H1 (cell line): ENCODE data around the gene EVI5. TPM values are rescaled to one million over a fixed set of nuclear protein-coding genes. Genes with fewer than 3 reads are reported as not detected.

Experiments
- CTCF ChIA-PET: fragments of 300-600 bp; sonication (Branson Sonifier 250); formaldehyde crosslinking; loops from one replicate; lab custom pipeline; 2021; ENCODE audit not compliant: partially characterized antibody; lab: Charles Lee
- POLR2A ChIA-PET: fragments of 300-600 bp; sonication (Branson Sonifier 250); formaldehyde crosslinking; loops from one replicate; lab custom pipeline; 2021; ENCODE audit warnings: inconsistent platforms; ENCODE audit not compliant: partially characterized antibody; lab: Charles Lee
- DNase-seq, 2 experiments: peaks; one replicate each; pipeline versions ENCODE4 v3.0.0 to v3.0.0-alpha.2; 2010 to 2022; ENCODE audit warnings: low spot score in 2 of 2, low read depth in 1 of 2, mixed read lengths in 1 of 2
- FAIRE-seq: peaks from 2 replicates; lab custom pipeline; 2011; peaks lifted over from hg19 to GRCh38; lab: Jason Lieb, UNC
- H2AFZ ChIP-seq: 2 replicates; pipeline ENCODE4 v1.8.1; 2012; ENCODE audit warnings: low read length, inconsistent platforms
- H2AK5ac ChIP-seq: 2 replicates; pipeline ENCODE4 v1.6.1; 2013; ENCODE audit warnings: low read depth, low read length
- H2BK120ac ChIP-seq: replicated peaks from 2 replicates; pipeline ENCODE3; 2013; ENCODE audit warnings: low read depth, low read length, inconsistent platforms
- H2BK12ac ChIP-seq: 2 replicates; pipeline ENCODE4 v1.6.1; 2013; ENCODE audit warnings: low read depth, low read length
- H2BK15ac ChIP-seq: 2 replicates; pipeline ENCODE4 v1.6.1; 2013; ENCODE audit warnings: low read length
- H2BK20ac ChIP-seq: 2 replicates; pipeline ENCODE4 v1.6.1; 2013; ENCODE audit warnings: low read length
- H2BK5ac ChIP-seq: 2 replicates; pipeline ENCODE4 v1.6.1; 2013; ENCODE audit warnings: low read depth, low read length
- H3K14ac ChIP-seq: 2 replicates; pipeline ENCODE4 v1.6.1; 2013; ENCODE audit warnings: inconsistent platforms; ENCODE audit not compliant: insufficient read length
- H3K18ac ChIP-seq: 2 replicates; pipeline ENCODE4 v1.6.1; 2013; ENCODE audit warnings: low read length; ENCODE audit errors: extremely low read depth
- H3K23ac ChIP-seq: 2 replicates; pipeline ENCODE4 v1.6.1; 2013; ENCODE audit warnings: inconsistent platforms; ENCODE audit not compliant: insufficient read length
- H3K23me2 ChIP-seq: 2 replicates; pipeline ENCODE4 v1.6.1; 2013; ENCODE audit warnings: low read depth, low read length
- H3K27ac ChIP-seq: 2 replicates; pipeline ENCODE4 v1.6.1; 2011; ENCODE audit warnings: low read depth, low read length, inconsistent platforms
- H3K27me3 ChIP-seq, 4 experiments: replicated peaks in 1 of 4; 1 replicate in 1 of 4; 2 replicates in 3 of 4; pipeline versions ENCODE4 v1.6.1 to v1.8.1; 2011 to 2013; ENCODE audit warnings: low read length in 3 of 4, mild to moderate bottlenecking in 3 of 4, inconsistent platforms in 2 of 4, mixed read lengths in 2 of 4, moderate library complexity in 1 of 4; ENCODE audit not compliant: control insufficient read depth in 3 of 4, insufficient read depth in 3 of 4; ENCODE audit errors: extremely low read depth in 1 of 4
- H3K36me3 ChIP-seq, 4 experiments: 2 replicates each; pipeline versions ENCODE4 v1.6.1 to v1.8.1; 2011 to 2013; ENCODE audit warnings: mild to moderate bottlenecking in 4 of 4, low read length in 3 of 4, moderate library complexity in 2 of 4, control low read depth in 1 of 4, inconsistent platforms in 1 of 4; ENCODE audit not compliant: insufficient read depth in 4 of 4, control insufficient read depth in 2 of 4
- H3K4ac ChIP-seq: replicated peaks from 2 replicates; pipeline ENCODE3; 2013; ENCODE audit warnings: low read length, low read depth, mixed read lengths, inconsistent platforms; ENCODE audit not compliant: insufficient read length
- H3K4me1 ChIP-seq, 4 experiments: replicated peaks in 1 of 4; 1 replicate in 1 of 4; 2 replicates in 3 of 4; pipeline versions ENCODE4 v1.6.1 to v1.8.1; 2011 to 2013; ENCODE audit warnings: low read length in 3 of 4, inconsistent platforms in 2 of 4, mixed read lengths in 1 of 4; ENCODE audit not compliant: insufficient read depth in 4 of 4, control insufficient read depth in 3 of 4
- H3K4me2 ChIP-seq, 2 experiments: 2 replicates each; pipeline versions ENCODE4 v1.6.1 to v1.8.1; 2011 to 2013; ENCODE audit warnings: low read depth in 2 of 2, low read length in 2 of 2, control low read depth in 1 of 2, inconsistent platforms in 1 of 2, mild to moderate bottlenecking in 1 of 2; ENCODE audit not compliant: insufficient read depth in 1 of 2
- H3K4me3 ChIP-seq, 4 experiments: fragments of 200-600, 300-600 bp in 1 of 4; sonication (generic), shearing (Covaris generic), sonication (Bioruptor Twin) in 1 of 4; 2 replicates each; pipeline versions ENCODE4 v1.5.1 to v1.8.1; 2011 to 2016; ENCODE audit warnings: low read length in 4 of 4, low read depth in 3 of 4, control low read depth in 2 of 4, inconsistent platforms in 2 of 4, mild to moderate bottlenecking in 2 of 4, mixed read lengths in 1 of 4, moderate library complexity in 1 of 4; ENCODE audit not compliant: insufficient read depth in 2 of 4; ENCODE audit errors: extremely low read depth in 1 of 4
- H3K56ac ChIP-seq: replicated peaks from 2 replicates; pipeline ENCODE3; 2013; ENCODE audit warnings: low read depth, mild to moderate bottlenecking, mixed read lengths, low read length, inconsistent platforms; ENCODE audit not compliant: insufficient read length
- H3K79me1 ChIP-seq: 2 replicates; pipeline ENCODE4 v1.6.1; 2013; ENCODE audit warnings: low read depth, low read length, control low read depth
- H3K79me2 ChIP-seq, 2 experiments: 2 replicates each; pipeline versions ENCODE4 v1.6.1 to v1.8.1; 2012 to 2013; ENCODE audit warnings: low read length in 2 of 2, mild to moderate bottlenecking in 2 of 2, inconsistent platforms in 1 of 2; ENCODE audit not compliant: insufficient read depth in 2 of 2, control insufficient read depth in 1 of 2
- H3K9ac ChIP-seq, 4 experiments: replicated peaks in 1 of 4; 1 replicate in 1 of 4; 2 replicates in 3 of 4; pipeline versions ENCODE4 v1.6.1 to v1.8.1; 2011 to 2013; ENCODE audit warnings: low read depth in 3 of 4, low read length in 3 of 4, control low read depth in 2 of 4, mild to moderate bottlenecking in 2 of 4, moderate library complexity in 2 of 4, inconsistent platforms in 1 of 4; ENCODE audit errors: extremely low read depth in 1 of 4
- H3K9me3 ChIP-seq, 2 experiments: 2 replicates each; pipeline versions ENCODE4 v1.6.1 to v1.8.1; 2012 to 2013; ENCODE audit warnings: mild to moderate bottlenecking in 2 of 2, moderate library complexity in 2 of 2, control low read depth in 1 of 2, inconsistent platforms in 1 of 2, low read depth in 1 of 2, low read length in 1 of 2, mixed read lengths in 1 of 2; ENCODE audit not compliant: insufficient read depth in 2 of 2
- H4K20me1 ChIP-seq, 2 experiments: replicated peaks in 1 of 2; 2 replicates each; pipeline versions ENCODE3 to v1.8.1; 2011 to 2013; ENCODE audit warnings: inconsistent platforms in 2 of 2, low read length in 2 of 2, mild to moderate bottlenecking in 1 of 2; ENCODE audit not compliant: insufficient read depth in 2 of 2, control insufficient read depth in 1 of 2
- H4K5ac ChIP-seq: 2 replicates; pipeline ENCODE4 v1.6.1; 2013; ENCODE audit warnings: low read length, low read depth, mixed read lengths, inconsistent platforms; ENCODE audit not compliant: insufficient read length
- H4K8ac ChIP-seq: 2 replicates; pipeline ENCODE4 v1.8.0; 2013; ENCODE audit warnings: mild to moderate bottlenecking, moderate library complexity, low read length, inconsistent platforms; ENCODE audit not compliant: insufficient read depth; ENCODE audit errors: extremely low read depth
- H4K91ac ChIP-seq: replicated peaks from 2 replicates; pipeline ENCODE3; 2013; ENCODE audit warnings: low read length, mixed read lengths, inconsistent platforms; ENCODE audit not compliant: insufficient read length
- CBX8 ChIP-seq: fragments of 300-800, 300-1000 bp; sonication (generic); IDR thresholded peaks from 2 replicates; pipeline ENCODE4 v1.7.1; 2016; ENCODE audit warnings: low read depth, low read length, borderline replicate concordance
- CHD2 ChIP-seq: IDR thresholded peaks from 2 replicates; pipeline ENCODE4 v1.6.1; 2012; ENCODE audit warnings: low read length, improper control_type of control experiment
- EP300 ChIP-seq, 2 experiments: IDR thresholded peaks; 1 replicate in 1 of 2; 2 replicates in 1 of 2; pipeline ENCODE4 v1.6.1; 2011 to 2012; ENCODE audit warnings: low read depth in 2 of 2, low read length in 2 of 2, mild to moderate bottlenecking in 2 of 2, borderline replicate concordance in 1 of 2, inconsistent platforms in 1 of 2, moderate library complexity in 1 of 2
- GTF2F1 ChIP-seq: IDR thresholded peaks from 2 replicates; pipeline ENCODE4 v1.6.1; 2012; ENCODE audit warnings: low read depth, low read length, improper control_type of control experiment, borderline replicate concordance
- MAFK ChIP-seq: IDR thresholded peaks from 2 replicates; pipeline ENCODE4 v1.6.1; 2012; ENCODE audit warnings: low read depth, mild to moderate bottlenecking, improper control_type of control experiment, low read length
- NRF1 ChIP-seq: IDR thresholded peaks from 2 replicates; pipeline ENCODE4 v1.6.1; 2011; ENCODE audit warnings: mild to moderate bottlenecking, low read depth, low read length, improper control_type of control experiment
- POLR2A ChIP-seq, 2 experiments: IDR thresholded peaks; 1 replicate in 1 of 2; 2 replicates in 1 of 2; pipeline ENCODE4 v1.6.1; 2011; ENCODE audit warnings: low read depth in 2 of 2, low read length in 2 of 2, mild to moderate bottlenecking in 2 of 2; ENCODE audit errors: control extremely low read depth in 1 of 2
- TAF7 ChIP-seq: optimal IDR thresholded peaks from 2 replicates; pipeline ENCODE3; 2011; ENCODE audit warnings: low read depth, mild to moderate bottlenecking, inconsistent platforms, low read length, moderate library complexity, borderline replicate concordance
- TCF12 ChIP-seq: IDR thresholded peaks from 2 replicates; pipeline ENCODE4 v1.6.1; 2011; ENCODE audit warnings: low read depth, mild to moderate bottlenecking, low read length
- polyA plus RNA-seq, 7 experiments: library from polyadenylated mRNA; depleted of rRNA in 3 of 7; stranded (reverse) in 5 of 7; unstranded in 2 of 7; fragments of >200 nt in 5 of 7; fragments of 200-250 nt in 2 of 7; gene quantifications; 1 replicate in 5 of 7; 2 replicates in 1 of 7; 4 replicates in 1 of 7; pipeline versions ENCODE4 v1.2.1 to v1.2.3, GENCODE V29; 2011 to 2013; ENCODE audit warnings: missing spikeins in 2 of 7, mixed read lengths in 2 of 7
- total RNA-seq: library from RNA; stranded (reverse); fragmentation: NEBNext Ultra II Directional; extraction: Animal tissue kit (Norgen Biotek cat#: 25700); gene quantifications from 2 replicates; pipeline ENCODE4 v1.2.1, GENCODE V29; 2021

Gene EVI5
- total and polyA plus RNA-seq, 2 of the 8 experiments (the other 6 are each of a cell fraction or from before 2014, with no cell fraction given): 1.7 to 13.7 TPM

DNA sequence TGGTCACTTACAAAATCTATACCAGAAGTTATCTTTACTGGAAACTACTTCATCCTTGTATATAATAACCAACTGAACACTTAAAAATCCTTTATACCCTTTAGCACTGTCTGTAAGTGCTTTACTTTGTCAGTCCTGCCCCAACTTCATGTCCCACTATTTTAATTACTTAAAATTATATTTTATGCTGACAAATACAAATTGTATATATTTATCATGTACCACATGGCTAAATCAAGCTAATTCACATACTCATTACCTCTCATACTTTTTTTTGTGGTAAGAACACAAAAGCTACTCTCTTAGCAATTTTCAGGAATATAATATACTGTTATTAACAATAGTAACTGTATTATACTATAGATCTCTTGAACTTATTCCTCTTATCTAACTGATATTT, 63.0 kb downstream of the EVI5 start:
- Histone ChIP-seq H2AK5ac (no peak overlapping the region), H3K27ac (no peak overlapping the region), H4K8ac (no peak overlapping the region), H3K23ac (no peak overlapping the region), H3K9ac (no peak overlapping the region), H3K4me1 (no peaks in the 10 kb centered on the region), H3K79me1 (no peaks in the 10 kb centered on the region), H4K20me1 (no peaks in the 10 kb centered on the region), H3K79me2 (peaks cover 0 to 2% of the 10 kb centered on the region in 2 experiments; a peak in 1 of 4 replicates), H3K27me3 (no peaks in the 10 kb centered on the region), H3K23me2 (no peaks in the 10 kb centered on the region), H3K18ac (no peak overlapping the region), H4K5ac (no peak overlapping the region), H2BK5ac (no peak overlapping the region), H2BK15ac (no peak overlapping the region), H3K14ac (no peak overlapping the region), H4K91ac (no peak overlapping the region), H2AFZ (no peak overlapping the region), H3K4ac (no peak overlapping the region), H3K36me3 (no peaks in the 10 kb centered on the region), H2BK120ac (no peak overlapping the region), H3K4me2 (no peak overlapping the region), H3K9me3 (no peaks in the 10 kb centered on the region), H2BK12ac (no peak overlapping the region), H3K56ac (no peak overlapping the region), H2BK20ac (no peak overlapping the region), H3K4me3 (no peak overlapping the region)
- no peak for TF ChIP-seq MAFK
- no peak for TF ChIP-seq TCF12
- TF ChIP-seq CBX8: no peak
- no peak for TF ChIP-seq POLR2A (IDR thresholded peaks at IDR 0.05; ENCODE audit: control extremely low read depth in 1 of 2, low read depth in 2 of 2, low read length in 2 of 2)
- TF ChIP-seq NRF1: no peak
- TF ChIP-seq GTF2F1: no peak
- no peak for TF ChIP-seq TAF7
- no peak for TF ChIP-seq EP300 (IDR thresholded peaks at IDR 0.05; ENCODE audit: borderline replicate concordance in 1 of 2, low read depth in 2 of 2, low read length in 2 of 2)
- TF ChIP-seq CHD2: no peak
- ChIA-PET CTCF (no interaction called here), POLR2A (no interaction called here)
- FAIRE-seq (no peak), DNase-seq (no peak)
